Kasumi-1 (cell line): ENCODE measurements around the gene ZFX.

Experiments
- DNase-seq, 2 experiments: peaks; one replicate each; lab custom pipeline; 2025; lab: John Stamatoyannopoulos, UW

Gene ZFX

DNA sequence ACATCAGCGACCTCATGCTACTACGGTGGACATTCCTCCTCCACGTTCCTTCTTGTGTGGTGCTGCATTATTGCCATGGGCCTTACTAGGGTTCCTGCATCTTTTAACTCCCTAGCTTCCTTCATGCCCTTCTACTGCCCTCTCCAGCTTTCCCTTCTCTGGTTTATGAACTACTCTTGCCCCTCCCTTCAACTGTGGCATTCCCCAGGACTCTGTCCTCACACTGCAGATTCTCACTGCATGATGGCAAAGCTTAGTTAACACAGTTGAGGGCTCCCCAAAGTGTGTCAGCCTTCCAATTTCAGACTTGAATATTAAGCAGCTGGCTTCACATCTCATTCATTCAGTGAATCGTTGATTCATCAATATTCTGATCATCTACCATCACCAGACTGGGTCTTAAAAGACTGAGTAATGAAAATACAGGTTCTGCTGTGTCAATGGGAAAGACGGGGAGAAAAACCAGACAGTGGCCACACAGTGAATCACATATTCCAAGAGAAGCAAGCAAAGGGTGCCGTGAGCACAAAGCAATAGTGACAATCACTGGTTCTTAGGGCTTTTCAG lies 53.0 kb downstream of the ZFX start:
- no peak for DNase-seq

DNA sequence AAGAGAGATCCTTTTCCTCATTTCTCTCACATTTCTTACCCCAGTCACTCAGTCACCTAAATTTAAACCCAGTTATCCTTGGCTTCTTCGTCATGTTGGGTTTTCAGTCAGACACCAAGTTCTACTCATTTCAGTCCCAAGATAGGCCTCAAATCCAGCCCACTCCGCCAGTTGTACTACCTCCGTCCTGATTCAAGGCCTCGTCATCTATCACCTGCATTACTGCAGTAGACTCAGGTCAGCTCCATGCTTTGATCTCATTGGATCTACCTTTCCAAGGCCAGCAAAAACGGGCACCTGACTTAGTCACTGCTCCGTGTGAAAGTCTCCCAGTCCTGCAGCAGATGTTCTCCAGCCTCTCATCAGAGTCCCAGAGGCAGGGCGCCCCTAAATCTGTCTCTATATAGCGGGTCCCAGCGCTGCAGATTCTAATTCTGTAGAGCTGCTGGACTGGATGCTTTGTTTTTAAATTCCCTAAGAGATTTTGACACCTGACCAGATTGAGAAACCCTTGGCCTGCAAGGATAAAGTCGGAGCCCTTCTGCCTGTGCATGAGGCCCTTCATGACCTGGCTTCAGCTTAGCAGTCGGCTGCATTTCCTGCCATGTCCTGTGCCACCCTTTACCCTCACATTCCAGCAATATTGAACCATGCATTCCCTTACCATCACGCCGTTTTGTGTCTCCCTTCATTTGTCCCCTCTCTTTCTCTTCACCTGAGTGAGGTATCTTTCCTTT lies 53.7 kb downstream of the ZFX start:
- no peak for DNase-seq

DNA sequence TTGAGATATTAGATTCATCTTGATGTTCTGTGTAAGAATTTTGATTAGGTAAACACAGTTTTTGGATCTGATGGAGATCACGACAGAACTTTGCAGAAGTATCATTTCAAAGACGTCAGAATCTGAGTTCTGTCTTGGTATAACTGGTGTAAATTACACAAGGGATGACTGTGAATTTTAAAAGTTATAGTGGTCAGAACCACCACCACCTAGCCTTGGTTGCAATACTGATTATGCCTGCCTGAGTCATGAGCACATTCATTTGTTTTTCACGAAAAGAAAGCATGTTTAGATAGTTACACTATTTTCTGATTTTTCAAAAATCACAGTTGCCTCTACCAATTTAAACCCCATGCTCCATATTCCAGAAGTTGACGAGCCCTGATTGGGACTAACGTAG lies 54.8 kb downstream of the ZFX start:
- DNase-seq = no peak

DNA sequence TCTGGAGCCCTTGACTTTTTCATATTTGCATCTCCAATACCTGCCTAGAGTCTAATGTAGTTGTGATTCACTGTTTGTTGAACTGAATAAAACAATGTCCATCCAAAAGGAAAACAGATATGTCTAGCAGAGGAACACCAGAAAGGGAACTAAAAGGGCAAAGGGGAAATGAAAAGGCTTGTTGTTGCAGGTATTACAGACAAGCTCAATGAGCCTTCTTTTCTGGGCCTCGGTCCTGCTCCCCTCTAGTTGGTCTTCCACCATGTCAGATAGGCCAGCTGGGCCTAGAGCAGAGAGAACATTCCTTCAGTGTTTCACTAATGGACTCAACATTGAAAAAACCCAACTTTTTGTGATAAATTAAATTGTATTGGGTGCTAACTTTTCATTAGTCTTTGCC lies 55.4 kb downstream of the ZFX start:
- no peak for DNase-seq

DNA sequence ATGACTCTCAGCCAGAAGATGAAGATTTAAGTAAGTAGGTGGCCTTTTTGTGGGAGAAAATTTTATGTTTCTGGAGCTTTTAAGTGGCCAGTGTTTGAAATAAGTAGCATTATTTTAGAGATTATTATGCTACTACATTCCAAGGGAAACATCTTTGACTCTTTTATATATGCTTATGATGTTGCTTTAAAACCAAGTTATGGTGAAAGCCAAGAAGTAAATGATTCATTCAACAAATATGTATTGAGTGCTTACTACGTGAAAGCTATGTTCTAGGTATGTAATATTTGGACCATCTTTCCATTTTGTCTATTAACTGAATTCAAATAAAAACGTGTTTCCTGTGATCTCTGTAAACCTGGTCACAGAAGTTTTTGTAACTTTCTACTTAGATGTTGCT lies 58.3 kb downstream of the ZFX start:
- DNase-seq = no peak

DNA sequence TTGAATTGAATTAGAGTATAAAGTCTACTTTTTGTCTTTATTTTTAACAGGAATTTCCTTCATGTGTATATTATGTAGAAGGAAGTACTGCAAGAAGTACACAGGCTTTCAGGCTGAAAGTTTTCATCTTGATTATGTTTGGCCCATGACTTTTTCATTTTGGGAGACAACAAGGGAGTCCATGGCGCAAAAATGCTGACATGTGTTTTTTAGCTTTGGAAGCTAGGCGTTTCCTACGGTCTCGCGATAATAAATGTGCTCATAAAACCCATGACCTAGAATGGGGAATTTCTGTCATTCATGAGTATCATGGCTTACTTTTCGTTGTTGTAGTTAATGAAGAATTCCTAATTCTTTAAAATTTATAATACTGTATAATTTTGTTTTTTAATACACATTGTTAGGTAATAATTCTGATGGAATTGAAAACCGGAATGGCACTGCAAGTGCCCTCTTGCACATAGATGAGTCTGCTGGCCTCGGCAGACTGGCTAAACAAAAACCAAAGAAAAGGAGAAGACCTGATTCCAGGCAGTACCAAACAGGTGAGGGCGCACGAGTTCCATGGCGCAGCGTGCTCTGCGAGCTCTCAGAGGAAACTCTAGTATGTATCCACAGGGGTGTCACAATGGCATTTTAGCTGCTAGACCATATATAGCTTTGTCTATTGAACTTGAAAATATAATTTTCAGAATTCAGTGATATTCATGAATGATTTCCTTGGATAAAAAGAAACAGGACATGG lies 59.1 kb downstream of the ZFX start:
- no peak for DNase-seq

DNA sequence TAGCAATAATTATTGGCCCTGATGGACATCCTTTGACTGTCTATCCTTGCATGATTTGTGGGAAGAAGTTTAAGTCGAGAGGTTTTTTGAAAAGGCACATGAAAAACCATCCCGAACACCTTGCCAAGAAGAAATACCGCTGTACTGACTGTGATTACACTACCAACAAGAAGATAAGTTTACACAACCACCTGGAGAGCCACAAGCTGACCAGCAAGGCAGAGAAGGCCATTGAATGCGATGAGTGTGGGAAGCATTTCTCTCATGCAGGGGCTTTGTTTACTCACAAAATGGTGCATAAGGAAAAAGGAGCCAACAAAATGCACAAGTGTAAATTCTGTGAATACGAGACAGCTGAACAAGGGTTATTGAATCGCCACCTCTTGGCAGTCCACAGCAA lies 60.7 kb downstream of the ZFX start:
- DNase-seq = no peak

DNA sequence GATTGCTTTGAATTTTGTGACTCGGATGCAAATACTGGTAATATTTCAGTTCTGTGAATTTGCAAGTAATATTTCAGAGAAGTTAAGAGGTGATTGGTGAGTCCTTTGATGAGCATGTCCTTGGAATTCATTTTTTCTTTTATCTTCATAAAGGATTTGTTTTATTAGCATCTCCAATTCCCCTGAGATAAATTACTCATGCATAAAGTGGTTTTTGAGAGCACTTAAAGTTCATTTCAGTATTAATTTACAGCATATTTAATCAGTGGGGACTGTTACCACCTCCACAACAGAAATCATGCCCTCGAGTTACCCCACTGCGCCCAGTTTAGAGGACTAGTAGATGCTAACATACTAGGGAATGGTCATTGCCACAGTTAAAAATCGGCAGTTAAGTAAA lies 65.0 kb downstream of the ZFX start:
- DNase-seq = no peak

DNA sequence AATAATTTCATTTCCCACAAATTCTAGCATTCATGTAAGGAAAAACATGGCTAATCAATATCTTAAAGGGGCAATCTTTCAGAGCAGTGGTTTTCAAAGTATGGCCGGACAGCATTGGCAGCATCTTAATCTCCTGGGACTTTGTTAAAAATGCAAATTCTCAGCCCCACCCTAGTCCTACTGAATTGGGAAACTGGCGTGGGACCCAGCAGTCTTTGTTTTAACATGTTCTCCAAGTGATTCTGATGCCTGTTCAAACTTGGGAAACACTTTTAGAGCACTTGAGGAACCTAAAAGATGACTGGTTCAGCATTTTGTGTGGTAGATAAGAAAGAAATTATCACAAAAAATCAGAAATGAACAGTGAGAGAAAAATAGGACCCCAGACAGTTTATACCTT lies 65.7 kb downstream of the ZFX start:
- no peak for DNase-seq

DNA sequence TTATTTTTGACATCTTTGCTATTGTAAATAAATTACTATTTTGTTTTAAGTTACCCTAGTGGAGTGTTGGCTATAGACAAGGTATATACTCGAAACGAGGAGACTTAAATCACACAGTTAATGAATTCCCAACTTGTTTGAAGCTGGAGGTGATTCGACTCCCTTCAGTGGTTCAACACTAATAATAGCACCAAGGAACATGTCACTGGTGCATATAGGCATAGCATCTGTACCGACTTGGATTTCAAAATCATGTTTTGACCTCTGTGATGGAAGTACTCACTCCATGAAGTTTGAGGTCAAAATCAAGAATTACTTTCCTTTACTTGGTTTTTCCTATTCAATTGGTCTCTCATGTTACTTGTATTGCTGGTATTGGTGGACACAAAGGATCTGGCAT lies 66.5 kb downstream of the ZFX start:
- DNase-seq = no peak

DNA sequence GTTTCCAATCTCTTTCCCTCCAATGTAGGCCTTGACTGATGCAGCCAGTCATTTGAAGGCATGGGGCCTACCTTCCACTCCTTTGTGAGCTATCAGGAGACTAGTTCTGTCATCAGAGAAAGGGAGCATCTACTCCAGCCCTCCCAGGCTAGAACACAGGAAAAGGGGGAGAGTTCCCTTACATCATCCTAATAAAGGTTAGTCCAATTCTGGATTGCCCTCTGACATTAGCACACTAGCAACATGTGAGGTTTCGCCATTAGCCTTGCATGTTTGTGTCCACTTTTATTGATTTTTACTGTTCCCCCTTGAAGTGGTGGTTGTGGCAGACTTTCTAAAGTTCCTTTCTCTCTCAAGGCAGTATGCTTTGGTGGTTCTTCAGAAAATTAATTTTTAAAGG lies 67.3 kb downstream of the ZFX start:
- DNase-seq = no peak

DNA sequence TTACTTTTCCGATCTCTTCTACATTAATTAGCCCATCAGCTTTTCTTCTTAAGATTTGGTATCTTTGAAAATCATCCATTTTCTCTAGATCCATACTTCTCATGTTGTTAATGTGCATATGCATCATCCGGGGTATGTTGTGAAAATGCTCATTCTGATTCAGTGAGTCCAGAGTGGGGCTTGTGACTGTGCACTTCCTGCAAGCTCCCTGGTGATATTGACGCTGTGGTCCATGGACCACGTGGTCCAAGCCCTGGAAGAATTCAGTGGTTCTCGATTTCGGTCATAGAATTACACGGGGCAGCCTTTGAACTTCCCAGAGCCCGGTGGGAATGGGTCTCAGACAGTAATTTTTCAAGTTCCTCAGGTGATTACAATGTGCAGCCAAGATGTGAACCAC lies 69.8 kb downstream of the ZFX start:
- DNase-seq = no peak

DNA sequence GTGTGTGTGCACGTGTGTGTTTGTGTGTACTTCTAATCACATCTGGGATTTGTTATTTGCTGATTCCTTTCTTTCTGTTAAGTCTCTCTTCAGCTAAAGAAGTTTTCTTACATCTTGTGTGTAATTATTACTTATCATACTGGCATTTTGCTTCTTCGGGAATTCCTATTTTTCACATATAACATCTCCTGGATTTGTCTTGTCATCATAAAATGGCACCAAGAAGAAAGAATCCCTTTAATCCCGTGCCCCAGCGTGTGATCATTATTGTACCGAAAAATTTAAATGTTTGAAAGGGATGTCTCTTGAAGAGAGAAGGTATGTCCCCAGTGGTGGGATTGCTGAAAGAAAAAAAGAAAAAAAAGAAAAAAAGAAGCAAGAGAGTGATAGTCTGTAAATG lies 72.3 kb downstream of the ZFX start:
- no peak for DNase-seq

DNA sequence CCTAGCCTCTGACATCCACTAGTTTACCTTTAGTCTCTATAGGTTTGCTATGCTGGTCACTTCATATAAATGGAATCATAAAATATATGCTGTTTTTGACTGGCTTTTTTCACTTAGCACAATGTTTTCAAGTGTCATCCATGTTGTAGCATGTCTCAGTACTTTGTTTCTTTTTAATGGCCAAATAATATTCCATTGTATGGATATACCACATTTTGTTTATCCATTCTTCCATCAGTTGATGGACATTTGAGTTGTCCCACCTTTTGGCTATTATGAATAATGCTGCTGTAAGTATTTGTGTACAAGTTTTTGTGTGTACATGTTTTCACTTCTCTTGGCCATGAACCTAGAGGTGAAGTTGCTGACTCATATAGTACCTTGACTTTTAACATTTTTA lies 75.7 kb downstream of the ZFX start:
- no peak for DNase-seq

DNA sequence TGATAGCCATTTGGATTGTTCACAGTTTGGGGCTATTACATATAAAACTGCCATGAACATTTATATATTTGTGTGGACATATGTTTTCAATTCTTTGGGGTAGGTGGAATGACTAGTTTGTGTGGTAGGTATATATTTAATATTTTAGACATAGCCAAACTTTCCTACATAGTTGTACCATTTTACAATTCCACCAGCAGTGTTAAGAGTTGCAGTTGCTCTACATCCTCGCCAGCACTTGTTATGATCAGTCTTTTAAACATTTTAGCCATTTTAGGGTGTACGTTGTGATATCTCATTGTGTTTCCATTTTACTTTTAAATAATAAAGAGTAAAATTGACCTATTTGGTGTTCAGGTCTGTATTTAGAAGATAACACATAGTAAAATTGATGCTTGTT lies 76.6 kb downstream of the ZFX start:
- DNase-seq = no peak

DNA sequence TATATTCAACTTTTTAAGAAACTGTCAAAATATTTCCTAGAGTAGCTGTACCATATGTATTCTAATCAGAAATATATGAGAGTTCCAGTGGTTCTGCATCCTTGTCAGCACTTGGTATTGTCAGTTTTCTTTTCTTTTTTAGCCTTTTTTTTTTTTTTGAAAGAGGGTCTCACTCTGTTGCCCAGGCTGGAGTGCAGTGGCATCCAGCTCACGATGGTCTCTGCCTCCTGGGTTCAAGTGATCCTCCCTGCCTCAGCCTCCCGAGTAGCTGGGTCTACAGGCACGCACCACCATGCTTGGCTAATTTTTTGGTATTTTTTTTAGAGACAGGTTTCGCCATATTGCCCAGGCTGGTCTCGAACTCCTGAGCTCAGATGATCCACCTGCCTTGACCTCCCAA lies 79.1 kb downstream of the ZFX start:
- no peak for DNase-seq

DNA sequence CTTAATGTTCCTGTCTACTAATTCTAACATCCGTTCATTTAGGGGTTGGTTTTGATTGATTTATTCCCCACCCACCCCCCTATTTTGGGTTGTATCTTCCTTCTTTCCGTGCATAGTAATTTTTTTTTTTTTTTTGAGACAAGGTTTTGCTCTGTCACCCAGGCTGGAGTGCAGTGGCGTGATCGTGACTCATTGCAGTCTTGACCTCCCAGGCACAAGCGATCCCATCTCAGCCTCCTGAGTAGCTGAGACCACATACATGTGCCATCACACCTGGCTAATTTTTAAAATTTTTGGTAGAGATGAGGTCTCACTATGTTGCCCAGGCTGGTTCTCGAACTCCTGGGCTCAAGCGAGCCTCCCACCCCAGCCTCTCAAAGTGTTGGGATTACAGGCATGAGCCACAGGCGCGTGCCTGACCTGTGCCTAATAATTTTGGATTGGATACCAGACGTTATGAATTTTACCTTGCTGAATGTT lies 79.9 kb downstream of the ZFX start:
- DNase-seq = no peak

DNA sequence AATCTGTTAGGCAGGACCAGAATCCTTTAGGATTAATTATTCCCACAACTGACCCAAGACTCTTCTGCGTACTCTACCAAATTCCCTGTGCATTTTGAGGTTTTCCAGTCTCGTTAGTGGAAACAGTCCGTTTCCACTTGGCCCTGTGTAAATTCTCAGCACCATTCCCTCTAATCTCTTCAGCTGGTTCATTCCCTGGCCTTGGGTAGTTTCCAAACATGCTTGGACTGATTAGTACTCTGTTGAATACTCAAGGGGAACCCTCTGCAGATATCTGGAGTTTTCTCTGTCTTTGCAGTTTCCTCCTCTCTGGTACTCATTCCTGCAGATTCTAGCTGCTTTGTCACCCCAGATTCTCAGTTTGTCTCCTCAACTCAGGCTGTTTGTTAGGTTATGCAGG lies 80.4 kb downstream of the ZFX start:
- DNase-seq = no peak

DNA sequence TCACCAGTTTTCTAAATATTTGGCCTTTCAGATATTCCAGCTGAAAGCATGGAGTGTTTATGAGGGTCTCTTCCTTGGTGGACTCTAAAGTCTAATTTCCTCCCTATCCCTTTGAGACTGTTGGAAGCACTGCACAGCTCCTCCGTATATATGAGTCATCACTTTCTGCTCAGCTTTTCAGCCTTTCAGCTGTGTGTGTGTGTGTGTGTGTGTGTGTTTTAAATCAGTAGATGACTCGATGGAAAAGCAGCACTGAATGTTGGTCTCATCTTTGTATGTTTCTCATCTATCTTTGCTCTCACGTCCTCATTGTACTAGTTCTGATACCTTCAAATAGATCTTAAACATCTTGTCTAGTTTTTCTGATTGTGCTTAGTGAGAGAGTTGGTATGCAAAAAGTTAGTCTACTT lies 81.6 kb downstream of the ZFX start:
- peak; percentile 9 to 22 for DNase-seq

DNA sequence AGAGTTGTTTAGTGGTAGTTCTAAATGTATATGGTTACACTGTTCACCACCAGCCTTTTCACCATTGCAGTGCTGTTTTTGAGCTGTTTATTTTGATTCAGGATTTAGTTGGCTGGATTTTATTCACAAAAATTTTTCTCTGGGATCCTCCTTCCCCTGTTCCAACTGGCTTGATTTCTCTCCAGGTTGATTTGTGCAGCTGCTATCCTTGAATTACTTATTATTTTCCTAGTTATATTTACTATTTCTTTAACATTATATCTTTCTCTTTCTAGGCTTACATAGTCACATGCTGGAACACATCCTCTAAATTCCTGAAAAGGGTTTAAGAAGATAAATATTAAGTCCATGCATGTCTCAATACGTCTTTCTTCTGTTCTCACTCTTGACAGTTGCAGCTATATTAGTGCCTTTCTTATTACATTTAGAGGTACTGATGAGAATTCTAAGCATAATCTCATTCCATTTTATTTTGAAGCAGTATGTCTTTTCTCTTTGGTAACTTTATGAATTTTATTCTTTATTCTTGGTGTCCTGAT lies 82.2 kb downstream of the ZFX start:
- DNase-seq = no peak

DNA sequence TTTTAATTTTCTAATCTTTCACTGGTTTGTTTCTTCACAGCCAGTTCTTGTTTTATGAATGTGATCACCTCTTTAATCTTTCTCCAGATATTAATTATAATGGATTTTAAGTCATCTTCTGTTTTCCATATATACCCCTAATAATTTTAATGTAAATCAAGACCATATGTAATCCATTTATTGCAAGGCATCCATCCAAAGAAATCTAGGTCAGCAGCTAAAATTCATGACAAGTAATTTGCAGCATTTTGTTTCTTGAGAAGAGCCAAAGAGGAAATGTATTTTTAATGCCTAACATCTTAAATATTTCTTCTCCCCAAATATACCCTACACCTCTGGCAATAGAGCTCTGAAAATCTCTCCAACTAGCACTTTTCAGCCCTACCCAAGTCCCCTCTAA lies 83.3 kb downstream of the ZFX start:
- no peak for DNase-seq

DNA sequence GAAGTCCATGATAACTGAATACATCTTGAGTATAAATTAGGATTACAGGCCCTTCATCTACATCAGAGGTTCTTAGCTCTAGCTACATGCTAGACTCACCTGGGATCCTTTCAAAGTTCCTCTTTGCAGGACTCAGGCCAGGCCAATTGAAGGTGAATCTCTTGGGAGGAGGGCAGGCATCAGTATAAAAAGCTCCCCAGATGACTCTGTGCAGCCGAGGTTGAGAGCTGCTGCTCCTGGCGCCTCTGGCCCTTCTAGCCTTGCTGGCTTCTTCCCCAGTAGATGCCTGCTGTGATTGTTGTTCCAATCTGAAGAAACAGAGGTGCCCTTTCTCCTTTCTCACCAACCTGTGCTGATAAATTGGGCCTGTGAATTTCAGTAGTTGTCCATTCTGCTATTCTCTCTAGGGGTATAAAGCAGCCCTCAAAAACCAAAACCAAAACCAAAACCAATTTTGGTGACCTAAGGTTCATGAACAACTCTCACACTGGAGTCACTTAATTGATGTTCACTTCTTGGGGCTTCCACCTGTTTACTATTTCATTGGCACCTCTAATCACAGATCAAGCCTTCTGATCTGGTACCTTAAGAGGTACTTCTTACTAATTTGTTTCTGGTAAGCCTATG lies 85.7 kb downstream of the ZFX start:
- DNase-seq = no peak
